Endometrial microvascular endothelial cells (primary cell): Measurements from ENCODE around the gene CHD1. TPM values are rescaled to one million over a fixed set of nuclear protein-coding genes. Genes with fewer than 3 reads are reported as not detected.

ENCODE experiments used
- in situ Hi-C: cut with HindIII; loops from 2 replicates; pipeline ENCODE4 v1.10.0; 2017; ENCODE audit warnings: low sequenced_read_pairs, low pct_unique_long_range_greater_than_20kb; ENCODE audit errors: inconsistent ontology term
- total RNA-seq: library from RNA; depleted of rRNA; stranded (reverse); fragments of >200 nt; gene quantifications from one replicate; pipeline ENCODE4 v1.2.3, GENCODE V29; 2015; ENCODE audit errors: inconsistent ontology term

The CHD1 gene
- total RNA-seq, 1 donor from 2014 or later, result 31.1 TPM

GRCh38 chr5:98827588-98828284 lies 101.1 kb downstream of the CHD1 start:
- in situ Hi-C loops, result no loop called here

- in situ Hi-C loops, result no loop called here
Measured at GRCh38 chr5:98827161-98827560, 101.6 kb downstream of the CHD1 start.

GRCh38 chr5:98825582-98826375 lies 103.0 kb downstream of the CHD1 start:
- in situ Hi-C loops, result no loop called here

- in situ Hi-C loops, result no loop called here
Measured at GRCh38 chr5:98816582-98817222, 112.1 kb downstream of the CHD1 start.

GRCh38 chr5:98813755-98814154 lies 115.1 kb downstream of the CHD1 start:
- in situ Hi-C loops, result no loop called here

- in situ Hi-C loops, result no loop called here
Measured at GRCh38 chr5:98810206-98810605, 118.6 kb downstream of the CHD1 start.

GRCh38 chr5:98807806-98808205 lies 121.0 kb downstream of the CHD1 start:
- in situ Hi-C loops, result no loop called here

- in situ Hi-C loops, result no loop called here
Measured at GRCh38 chr5:98805070-98805469, 123.7 kb downstream of the CHD1 start.

- in situ Hi-C loops, result no loop called here
Measured at GRCh38 chr5:98804066-98804465, 124.7 kb downstream of the CHD1 start.

Other genes with a start within 250 kb of the CHD1 start
- gene RGMB, start 155.3 kb downstream of the CHD1 start, total RNA-seq, result 40.3 TPM